Subcutaneous abdominal adipose tissue (tissue), 5 donors: ENCODE measurements around the gene MED12.

Source experiments
- H3K27ac ChIP-seq: one replicate; pipeline ENCODE4 v1.7.0; 2013; ENCODE audit warnings: low read depth, mild to moderate bottlenecking, inconsistent platforms, low read length, moderate library complexity
- H3K27me3 ChIP-seq, 5 donors: one replicate each; pipeline ENCODE4 v1.7.0; 2013; ENCODE audit warnings: low read length in 5 of 5, inconsistent platforms in 1 of 5; ENCODE audit not compliant: control insufficient read depth in 5 of 5, insufficient read depth in 4 of 5
- H3K36me3 ChIP-seq, 5 donors: one replicate each; pipeline ENCODE4 v1.7.0; 2013; ENCODE audit warnings: low read length in 5 of 5; ENCODE audit not compliant: control insufficient read depth in 5 of 5, insufficient read depth in 5 of 5
- H3K4me1 ChIP-seq, 5 donors: one replicate each; pipeline ENCODE4 v1.7.0; 2013; ENCODE audit warnings: low read length in 5 of 5, mild to moderate bottlenecking in 3 of 5, moderate library complexity in 1 of 5; ENCODE audit not compliant: control insufficient read depth in 5 of 5, insufficient read depth in 5 of 5
- H3K4me3 ChIP-seq, 5 donors: one replicate each; pipeline ENCODE4 v1.7.0; 2013; ENCODE audit warnings: low read length in 5 of 5, low read depth in 1 of 5
- H3K9ac ChIP-seq, 5 donors: one replicate each; pipeline ENCODE4 v1.7.0; 2013; ENCODE audit warnings: low read length in 5 of 5, mild to moderate bottlenecking in 4 of 5, moderate library complexity in 3 of 5
- H3K9me3 ChIP-seq, 5 donors: one replicate each; pipeline ENCODE4 v1.7.0; 2013; ENCODE audit warnings: low read length in 5 of 5; ENCODE audit not compliant: control insufficient read depth in 5 of 5
- donor health status: healthy.
- donor health status: healthy.
- donor health status: healthy.
- donor health status: healthy.
- donor health status: healthy.

Gene MED12

GRCh38 chrX:71095981-71096759 lies 22.2 kb upstream of the MED12 start:
- Histone ChIP-seq H3K36me3 (peaks cover 0 to 3% (median 0%) of the 10 kb centered on the region in 5 donors), H3K27me3 (peaks cover 0 to 12% (median 7%) of the 10 kb centered on the region in 5 donors), H3K9me3 (no peaks in the 10 kb centered on the region), H3K4me1 (peaks cover 0 to 33% (median 24%) of the 10 kb centered on the region in 5 donors), H3K27ac (peak overlapping the region; percentile 41), H3K4me3 (peak overlapping the region; percentile 74 to 89 (median 84)), H3K9ac (peak overlapping the region; percentile 38 to 66 (median 64))

GRCh38 chrX:71096760-71097032 lies 21.7 kb upstream of the MED12 start:
- Histone ChIP-seq H3K36me3 (peaks cover 0 to 3% (median 0%) of the 10 kb centered on the region in 5 donors), H3K27ac (peak overlapping the region; percentile 41), H3K9me3 (no peaks in the 10 kb centered on the region), H3K9ac (peak overlapping the region in 4 of 5 donors; percentile 53 to 66 (median 64)), H3K4me1 (peaks cover 0 to 33% (median 24%) of the 10 kb centered on the region in 5 donors), H3K4me3 (peak overlapping the region; percentile 49 to 88 (median 81)), H3K27me3 (peaks cover 0 to 14% (median 11%) of the 10 kb centered on the region in 5 donors)

GRCh38 chrX:71098302-71098701 lies 20.1 kb upstream of the MED12 start:
- Histone ChIP-seq H3K9me3 (no peaks in the 10 kb centered on the region), H3K9ac (no peak overlapping the region), H3K27ac (no peak overlapping the region), H3K4me1 (peaks cover 0 to 40% (median 30%) of the 10 kb centered on the region in 5 donors), H3K4me3 (no peak overlapping the region), H3K36me3 (peaks cover 0 to 3% (median 0%) of the 10 kb centered on the region in 5 donors), H3K27me3 (peaks cover 0 to 14% (median 13%) of the 10 kb centered on the region in 5 donors)

GRCh38 chrX:71098951-71099506 lies 19.4 kb upstream of the MED12 start:
- H3K9ac ChIP-seq: no peak overlapping the region
- no peak overlapping the region for H3K4me3 ChIP-seq
- H3K4me1 ChIP-seq: peaks cover 0 to 47% (median 35%) of the 10 kb centered on the region in 5 donors
- H3K27me3 ChIP-seq: peaks cover 0 to 15% (median 10%) of the 10 kb centered on the region in 5 donors
- no peak overlapping the region for H3K27ac ChIP-seq
- no peaks in the 10 kb centered on the region for H3K9me3 ChIP-seq
- H3K36me3 ChIP-seq: peaks cover 0 to 3% (median 0%) of the 10 kb centered on the region in 5 donors

GRCh38 chrX:71099736-71100135 lies 18.7 kb upstream of the MED12 start:
- Histone ChIP-seq H3K4me3 (no peak overlapping the region), H3K27me3 (peaks cover 0 to 20% (median 13%) of the 10 kb centered on the region in 5 donors), H3K36me3 (peaks cover 0 to 3% (median 0%) of the 10 kb centered on the region in 5 donors), H3K9me3 (no peaks in the 10 kb centered on the region), H3K27ac (no peak overlapping the region), H3K9ac (no peak overlapping the region), H3K4me1 (peaks cover 0 to 54% (median 35%) of the 10 kb centered on the region in 5 donors)

GRCh38 chrX:71100581-71101505 lies 17.6 kb upstream of the MED12 start:
- H3K9me3 ChIP-seq: no peaks in the 10 kb centered on the region
- H3K36me3 ChIP-seq: peaks cover 0 to 3% (median 0%) of the 10 kb centered on the region in 5 donors
- no peak overlapping the region for H3K4me3 ChIP-seq
- H3K9ac ChIP-seq: no peak overlapping the region
- no peak overlapping the region for H3K27ac ChIP-seq
- H3K4me1 ChIP-seq: peaks cover 0 to 48% (median 29%) of the 10 kb centered on the region in 5 donors
- peaks cover 0 to 21% (median 13%) of the 10 kb centered on the region in 5 donors for H3K27me3 ChIP-seq

- Histone ChIP-seq H3K4me1 (peaks cover 0 to 36% (median 19%) of the 10 kb centered on the region in 5 donors), H3K9ac (no peak overlapping the region), H3K36me3 (peaks cover 0 to 3% (median 0%) of the 10 kb centered on the region in 5 donors), H3K27ac (no peak overlapping the region), H3K27me3 (peaks cover 0 to 19% (median 13%) of the 10 kb centered on the region in 5 donors), H3K4me3 (no peak overlapping the region), H3K9me3 (no peaks in the 10 kb centered on the region)
These were observed 16.1 kb upstream of the MED12 start for GRCh38 chrX:71102292-71102691.

- Histone ChIP-seq H3K27me3 (peaks cover 0 to 19% (median 17%) of the 10 kb centered on the region in 5 donors), H3K36me3 (peaks cover 0 to 3% (median 0%) of the 10 kb centered on the region in 5 donors), H3K4me1 (peaks cover 0 to 39% (median 16%) of the 10 kb centered on the region in 5 donors), H3K9me3 (no peaks in the 10 kb centered on the region), H3K27ac (peak overlapping the region; percentile 33), H3K9ac (peak overlapping the region in 1 of 5 donors; percentile 18), H3K4me3 (peak overlapping the region in 2 of 5 donors; percentile 4 to 26)
These were observed 15.0 kb upstream of the MED12 start for GRCh38 chrX:71103110-71103983.

- Histone ChIP-seq H3K4me1 (peaks cover 0 to 33% (median 16%) of the 10 kb centered on the region in 5 donors), H3K27ac (no peak overlapping the region), H3K4me3 (no peak overlapping the region), H3K27me3 (peaks cover 0 to 25% (median 19%) of the 10 kb centered on the region in 5 donors), H3K36me3 (peaks cover 0 to 3% (median 0%) of the 10 kb centered on the region in 5 donors), H3K9ac (no peak overlapping the region), H3K9me3 (no peaks in the 10 kb centered on the region)
These were observed 12.8 kb upstream of the MED12 start for GRCh38 chrX:71105628-71106027.
